NK-92 (cell line): ENCODE data around the gene MMP23B.

Source experiments
- DNase-seq: peaks from one replicate; lab custom pipeline; 2025; ENCODE audit not compliant: unreplicated experiment; lab: John Stamatoyannopoulos, UW

MMP23B gene

GRCh38 chr1:1602304-1602967, 29.5 kb upstream of the MMP23B start:
- no peak for DNase-seq

GRCh38 chr1:1602968-1603506, 28.9 kb upstream of the MMP23B start:
- DNase-seq, result no peak

- no peak for DNase-seq
These were observed 28.2 kb upstream of the MMP23B start for GRCh38 chr1:1603671-1604373.

GRCh38 chr1:1604374-1605033, 27.5 kb upstream of the MMP23B start:
- DNase-seq, result no peak

GRCh38 chr1:1605034-1605591, 26.9 kb upstream of the MMP23B start:
- DNase-seq, result no peak

- DNase-seq, result no peak
These were observed 26.2 kb upstream of the MMP23B start for GRCh38 chr1:1605724-1606123.

- DNase-seq, result no peak
These were observed 25.7 kb upstream of the MMP23B start for GRCh38 chr1:1606232-1606631.

GRCh38 chr1:1609822-1610485, 22.0 kb upstream of the MMP23B start:
- DNase-seq, result no peak

- DNase-seq, result no peak
These were observed 21.2 kb upstream of the MMP23B start for GRCh38 chr1:1610796-1611195.

GRCh38 chr1:1612104-1612400, 19.9 kb upstream of the MMP23B start:
- no peak for DNase-seq

- no peak for DNase-seq
These were observed 18.4 kb upstream of the MMP23B start for GRCh38 chr1:1613509-1614082.

- DNase-seq, result no peak
These were observed 17.6 kb upstream of the MMP23B start for GRCh38 chr1:1614204-1614953.

GRCh38 chr1:1614954-1615255, 17.1 kb upstream of the MMP23B start:
- no peak for DNase-seq

- peak; percentile 84 for DNase-seq
These were observed 16.5 kb upstream of the MMP23B start, which contains the start of gene MIB2 for GRCh38 chr1:1615256-1616044. TSS of gene MIB2 (plus strand) at chr1:1615500. CDS start at chr1:1623453, 7,953 bp downstream.

- no peak for DNase-seq
These were observed 15.8 kb upstream of the MMP23B start for GRCh38 chr1:1616045-1616790.

GRCh38 chr1:1616838-1617237, 15.1 kb upstream of the MMP23B start:
- no peak for DNase-seq

GRCh38 chr1:1617516-1617915, 14.5 kb upstream of the MMP23B start:
- no peak for DNase-seq

- DNase-seq, result no peak
These were observed 14.0 kb upstream of the MMP23B start for GRCh38 chr1:1617925-1618324.
